ENCODE results near the gene DPP8.

DPP8 gene

DNA sequence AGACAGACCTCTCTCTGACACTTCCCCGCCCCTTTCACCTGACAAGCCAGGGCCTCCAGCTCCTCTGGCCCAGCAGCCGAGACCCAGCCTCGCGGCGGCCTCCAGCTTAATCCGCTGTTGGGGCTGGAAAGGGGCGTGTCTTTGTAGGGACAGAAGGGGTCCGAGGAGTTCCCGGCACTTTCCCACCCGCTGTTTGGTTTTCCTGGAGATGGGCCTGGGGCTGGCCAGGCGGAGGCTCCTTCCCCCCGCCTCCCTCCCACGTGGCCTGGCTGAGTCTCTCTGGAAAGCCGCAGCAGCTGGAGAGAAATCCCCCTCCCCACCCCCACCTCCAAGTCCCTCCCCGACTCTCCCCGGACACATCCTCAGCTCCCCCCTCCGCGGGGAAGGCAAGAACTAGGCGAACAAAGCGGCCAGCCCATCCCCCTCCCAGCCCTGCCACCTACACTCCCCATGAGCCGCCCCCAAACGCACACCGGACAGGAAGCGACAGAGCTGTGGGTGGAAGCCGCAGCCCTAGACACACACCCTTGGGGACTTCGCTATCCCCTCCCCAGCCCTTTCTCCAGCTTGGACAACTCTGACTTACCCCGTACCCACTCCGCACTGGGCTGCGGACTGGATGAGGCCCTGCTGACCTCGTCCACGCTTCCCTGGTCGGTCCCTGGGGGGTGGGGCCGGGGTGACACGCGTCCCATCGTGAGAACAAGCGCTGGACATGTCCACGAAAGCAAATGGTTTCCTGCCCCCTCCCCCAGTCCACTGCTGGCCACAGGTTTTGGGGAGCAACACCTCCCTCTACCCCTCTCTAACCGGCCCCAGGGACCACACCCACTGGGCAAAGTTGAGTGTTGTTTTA is 95.9 kb downstream of the DPP8 start (continued):
- TF ChIP-seq, protein P1, sequence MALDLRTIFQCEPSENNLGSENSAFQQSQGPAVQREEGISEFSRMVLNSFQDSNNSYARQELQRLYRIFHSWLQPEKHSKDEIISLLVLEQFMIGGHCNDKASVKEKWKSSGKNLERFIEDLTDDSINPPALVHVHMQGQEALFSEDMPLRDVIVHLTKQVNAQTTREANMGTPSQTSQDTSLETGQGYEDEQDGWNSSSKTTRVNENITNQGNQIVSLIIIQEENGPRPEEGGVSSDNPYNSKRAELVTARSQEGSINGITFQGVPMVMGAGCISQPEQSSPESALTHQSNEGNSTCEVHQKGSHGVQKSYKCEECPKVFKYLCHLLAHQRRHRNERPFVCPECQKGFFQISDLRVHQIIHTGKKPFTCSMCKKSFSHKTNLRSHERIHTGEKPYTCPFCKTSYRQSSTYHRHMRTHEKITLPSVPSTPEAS (tag by site-specific recombination; IDR thresholded peaks at IDR 0.05) = no peak
- TF ChIP-seq ZNF776 (tag by site-specific recombination; IDR thresholded peaks at IDR 0.05; ENCODE audit: borderline replicate concordance) (no peak), ZNF350 (tag by site-specific recombination; IDR thresholded peaks at IDR 0.05) (no peak), ZSCAN30 (tag by site-specific recombination; IDR thresholded peaks at IDR 0.05) (peak; percentile 55), ZNF37A (tag by site-specific recombination; IDR thresholded peaks at IDR 0.05) (no peak), SETDB1 (IDR thresholded peaks at IDR 0.05; ENCODE audit: insufficient read length, low read length) (no peak), KLF7 (tag by site-specific recombination; IDR thresholded peaks at IDR 0.05; ENCODE audit: borderline replicate concordance) (no peak; the same call in 1 of the 2 replicates), ZNF2 (tag by site-specific recombination; IDR thresholded peaks at IDR 0.05) (no peak), ZNF530 (tag by site-specific recombination; IDR thresholded peaks at IDR 0.05; ENCODE audit: low read depth) (no peak), ZFHX2 (tag by site-specific recombination; conservative IDR thresholded peaks at IDR 0.05) (peak; percentile 99), ZNF202 (tag by site-specific recombination; IDR thresholded peaks at IDR 0.05; ENCODE audit: borderline replicate concordance) (no peak), ZNF112 (tag by site-specific recombination; IDR thresholded peaks at IDR 0.05) (no peak), ZSCAN16 (tag by site-specific recombination; IDR thresholded peaks at IDR 0.05) (no peak), MYNN (tag by site-specific recombination; IDR thresholded peaks at IDR 0.05; ENCODE audit: borderline replicate concordance) (0 out of 2 replicates have a peak, but pooled peaks have one; percentile 15), GFI1B (tag by site-specific recombination; IDR thresholded peaks at IDR 0.05) (no peak), GLIS2 (tag by site-specific recombination; IDR thresholded peaks at IDR 0.05) (peak; percentile 96), SCRT2 (tag by site-specific recombination; IDR thresholded peaks at IDR 0.05) (0 out of 2 replicates have a peak, but pooled peaks have one; percentile 60), ZNF768 (tag by site-specific recombination; IDR thresholded peaks at IDR 0.05) (no peak), EGR2 (tag by site-specific recombination; IDR thresholded peaks at IDR 0.05; ENCODE audit: low read depth) (peak; percentile 98), TCF7L2 (IDR thresholded peaks at IDR 0.05; ENCODE audit: borderline replicate concordance, low read depth, low read length) (no peak), ZFP3 (tag by site-specific recombination; IDR thresholded peaks at IDR 0.05; ENCODE audit: low read depth) (no peak), SP7 (tag by site-specific recombination; IDR thresholded peaks at IDR 0.05) (peak; percentile 19; the same call in 1 of the 2 replicates)
- TF ChIP-seq, protein P2, sequence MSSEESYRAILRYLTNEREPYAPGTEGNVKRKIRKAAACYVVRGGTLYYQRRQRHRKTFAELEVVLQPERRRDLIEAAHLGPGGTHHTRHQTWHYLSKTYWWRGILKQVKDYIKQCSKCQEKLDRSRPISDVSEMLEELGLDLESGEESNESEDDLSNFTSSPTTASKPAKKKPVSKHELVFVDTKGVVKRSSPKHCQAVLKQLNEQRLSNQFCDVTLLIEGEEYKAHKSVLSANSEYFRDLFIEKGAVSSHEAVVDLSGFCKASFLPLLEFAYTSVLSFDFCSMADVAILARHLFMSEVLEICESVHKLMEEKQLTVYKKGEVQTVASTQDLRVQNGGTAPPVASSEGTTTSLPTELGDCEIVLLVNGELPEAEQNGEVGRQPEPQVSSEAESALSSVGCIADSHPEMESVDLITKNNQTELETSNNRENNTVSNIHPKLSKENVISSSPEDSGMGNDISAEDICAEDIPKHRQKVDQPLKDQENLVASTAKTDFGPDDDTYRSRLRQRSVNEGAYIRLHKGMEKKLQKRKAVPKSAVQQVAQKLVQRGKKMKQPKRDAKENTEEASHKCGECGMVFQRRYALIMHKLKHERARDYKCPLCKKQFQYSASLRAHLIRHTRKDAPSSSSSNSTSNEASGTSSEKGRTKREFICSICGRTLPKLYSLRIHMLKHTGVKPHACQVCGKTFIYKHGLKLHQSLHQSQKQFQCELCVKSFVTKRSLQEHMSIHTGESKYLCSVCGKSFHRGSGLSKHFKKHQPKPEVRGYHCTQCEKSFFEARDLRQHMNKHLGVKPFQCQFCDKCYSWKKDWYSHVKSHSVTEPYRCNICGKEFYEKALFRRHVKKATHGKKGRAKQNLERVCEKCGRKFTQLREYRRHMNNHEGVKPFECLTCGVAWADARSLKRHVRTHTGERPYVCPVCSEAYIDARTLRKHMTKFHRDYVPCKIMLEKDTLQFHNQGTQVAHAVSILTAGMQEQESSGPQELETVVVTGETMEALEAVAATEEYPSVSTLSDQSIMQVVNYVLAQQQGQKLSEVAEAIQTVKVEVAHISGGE (tag by site-specific recombination; conservative IDR thresholded peaks at IDR 0.05; ENCODE audit: low read depth) = peak; percentile 43
- TF ChIP-seq, protein P3, sequence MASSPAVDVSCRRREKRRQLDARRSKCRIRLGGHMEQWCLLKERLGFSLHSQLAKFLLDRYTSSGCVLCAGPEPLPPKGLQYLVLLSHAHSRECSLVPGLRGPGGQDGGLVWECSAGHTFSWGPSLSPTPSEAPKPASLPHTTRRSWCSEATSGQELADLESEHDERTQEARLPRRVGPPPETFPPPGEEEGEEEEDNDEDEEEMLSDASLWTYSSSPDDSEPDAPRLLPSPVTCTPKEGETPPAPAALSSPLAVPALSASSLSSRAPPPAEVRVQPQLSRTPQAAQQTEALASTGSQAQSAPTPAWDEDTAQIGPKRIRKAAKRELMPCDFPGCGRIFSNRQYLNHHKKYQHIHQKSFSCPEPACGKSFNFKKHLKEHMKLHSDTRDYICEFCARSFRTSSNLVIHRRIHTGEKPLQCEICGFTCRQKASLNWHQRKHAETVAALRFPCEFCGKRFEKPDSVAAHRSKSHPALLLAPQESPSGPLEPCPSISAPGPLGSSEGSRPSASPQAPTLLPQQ (tag by site-specific recombination; IDR thresholded peaks at IDR 0.05) = no peak
- TF ChIP-seq, protein P4, sequence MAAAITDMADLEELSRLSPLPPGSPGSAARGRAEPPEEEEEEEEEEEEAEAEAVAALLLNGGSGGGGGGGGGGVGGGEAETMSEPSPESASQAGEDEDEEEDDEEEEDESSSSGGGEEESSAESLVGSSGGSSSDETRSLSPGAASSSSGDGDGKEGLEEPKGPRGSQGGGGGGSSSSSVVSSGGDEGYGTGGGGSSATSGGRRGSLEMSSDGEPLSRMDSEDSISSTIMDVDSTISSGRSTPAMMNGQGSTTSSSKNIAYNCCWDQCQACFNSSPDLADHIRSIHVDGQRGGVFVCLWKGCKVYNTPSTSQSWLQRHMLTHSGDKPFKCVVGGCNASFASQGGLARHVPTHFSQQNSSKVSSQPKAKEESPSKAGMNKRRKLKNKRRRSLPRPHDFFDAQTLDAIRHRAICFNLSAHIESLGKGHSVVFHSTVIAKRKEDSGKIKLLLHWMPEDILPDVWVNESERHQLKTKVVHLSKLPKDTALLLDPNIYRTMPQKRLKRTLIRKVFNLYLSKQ (tag by site-specific recombination; IDR thresholded peaks at IDR 0.05; ENCODE audit: borderline replicate concordance) = no peak
- TF ChIP-seq, protein P5, sequence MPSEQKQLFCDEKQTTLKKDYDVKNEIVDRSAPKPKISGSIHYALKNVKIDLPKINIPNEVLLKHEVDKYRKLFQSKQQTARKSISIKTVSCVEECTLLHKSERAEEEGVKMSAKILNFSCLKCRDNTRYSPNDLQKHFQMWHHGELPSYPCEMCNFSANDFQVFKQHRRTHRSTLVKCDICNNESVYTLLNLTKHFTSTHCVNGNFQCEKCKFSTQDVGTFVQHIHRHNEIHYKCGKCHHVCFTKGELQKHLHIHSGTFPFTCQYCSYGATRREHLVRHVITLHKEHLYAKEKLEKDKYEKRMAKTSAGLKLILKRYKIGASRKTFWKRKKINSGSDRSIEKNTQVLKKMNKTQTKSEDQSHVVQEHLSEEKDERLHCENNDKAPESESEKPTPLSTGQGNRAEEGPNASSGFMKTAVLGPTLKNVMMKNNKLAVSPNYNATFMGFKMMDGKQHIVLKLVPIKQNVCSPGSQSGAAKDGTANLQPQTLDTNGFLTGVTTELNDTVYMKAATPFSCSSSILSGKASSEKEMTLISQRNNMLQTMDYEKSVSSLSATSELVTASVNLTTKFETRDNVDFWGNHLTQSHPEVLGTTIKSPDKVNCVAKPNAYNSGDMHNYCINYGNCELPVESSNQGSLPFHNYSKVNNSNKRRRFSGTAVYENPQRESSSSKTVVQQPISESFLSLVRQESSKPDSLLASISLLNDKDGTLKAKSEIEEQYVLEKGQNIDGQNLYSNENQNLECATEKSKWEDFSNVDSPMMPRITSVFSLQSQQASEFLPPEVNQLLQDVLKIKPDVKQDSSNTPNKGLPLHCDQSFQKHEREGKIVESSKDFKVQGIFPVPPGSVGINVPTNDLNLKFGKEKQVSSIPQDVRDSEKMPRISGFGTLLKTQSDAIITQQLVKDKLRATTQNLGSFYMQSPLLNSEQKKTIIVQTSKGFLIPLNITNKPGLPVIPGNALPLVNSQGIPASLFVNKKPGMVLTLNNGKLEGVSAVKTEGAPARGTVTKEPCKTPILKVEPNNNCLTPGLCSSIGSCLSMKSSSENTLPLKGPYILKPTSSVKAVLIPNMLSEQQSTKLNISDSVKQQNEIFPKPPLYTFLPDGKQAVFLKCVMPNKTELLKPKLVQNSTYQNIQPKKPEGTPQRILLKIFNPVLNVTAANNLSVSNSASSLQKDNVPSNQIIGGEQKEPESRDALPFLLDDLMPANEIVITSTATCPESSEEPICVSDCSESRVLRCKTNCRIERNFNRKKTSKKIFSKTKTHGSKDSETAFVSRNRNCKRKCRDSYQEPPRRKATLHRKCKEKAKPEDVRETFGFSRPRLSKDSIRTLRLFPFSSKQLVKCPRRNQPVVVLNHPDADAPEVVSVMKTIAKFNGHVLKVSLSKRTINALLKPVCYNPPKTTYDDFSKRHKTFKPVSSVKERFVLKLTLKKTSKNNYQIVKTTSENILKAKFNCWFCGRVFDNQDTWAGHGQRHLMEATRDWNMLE (tag by site-specific recombination; conservative IDR thresholded peaks at IDR 0.05; ENCODE audit: low read depth) = no peak
